ENCODE results near the gene SMURF2. TPM values are rescaled to one million over a fixed set of nuclear protein-coding genes. Genes with fewer than 3 reads are reported as not detected.

The SMURF2 gene
- total RNA-seq, 1 donor from 2014 or later = 126 TPM

GRCh38 chr17:64683796-64684195 is 21.7 kb upstream of the SMURF2 start:
- H3K36me3 ChIP-seq (ENCODE audit: insufficient read depth, low read length) = no peaks in the 10 kb centered on the region
- FAIRE-seq = no peak
- no peaks in the 10 kb centered on the region for H4K20me1 ChIP-seq (ENCODE audit: insufficient read depth, low read length)
- no peak overlapping the region for H3K27ac Mint-ChIP-seq (ENCODE audit: unreplicated experiment)
- H3K4me3 ChIP-seq (ENCODE audit: insufficient read depth, low read depth, low read length) = no peak overlapping the region
- no peak overlapping the region for H2AFZ ChIP-seq (ENCODE audit: low read depth, low read length)
- TF ChIP-seq EZH2 (IDR thresholded peaks at IDR 0.05; ENCODE audit: insufficient read depth, low read length) = no peak
- no peak for TF ChIP-seq CTCF (IDR thresholded peaks at IDR 0.05; ENCODE audit: insufficient read depth, low read depth, low read length)
- no peak overlapping the region for H3K4me3 Mint-ChIP-seq (ENCODE audit: unreplicated experiment)
- no peaks in the 10 kb centered on the region for H3K27me3 Mint-ChIP-seq (ENCODE audit: low read depth, unreplicated experiment)
- peaks cover 46% of the 10 kb centered on the region for H3K4me1 ChIP-seq (ENCODE audit: insufficient read depth, low read length)
- no peaks in the 10 kb centered on the region for H3K36me3 Mint-ChIP-seq (ENCODE audit: low read depth, unreplicated experiment)
- H3K27me3 ChIP-seq (ENCODE audit: insufficient read depth, low read length) = no peaks in the 10 kb centered on the region
- H3K4me1 Mint-ChIP-seq (ENCODE audit: low read depth, unreplicated experiment) = peaks cover 21% of the 10 kb centered on the region
- H3K4me2 ChIP-seq (ENCODE audit: low read length) = no peak overlapping the region
- no peaks in the 10 kb centered on the region for H3K9me3 Mint-ChIP-seq (ENCODE audit: unreplicated experiment)
- H3K9ac ChIP-seq (ENCODE audit: low read length) = no peak overlapping the region
- DNase-seq (ENCODE audit: low read depth) = no peak
- no peaks in the 10 kb centered on the region for H3K9me3 ChIP-seq (ENCODE audit: insufficient read depth, low read depth, low read length)
- peak overlapping the region; percentile 93 for H3K27ac ChIP-seq (ENCODE audit: low read depth, low read length)
- no peaks in the 10 kb centered on the region for H3K79me2 ChIP-seq (ENCODE audit: insufficient read depth, low read length)

DNA sequence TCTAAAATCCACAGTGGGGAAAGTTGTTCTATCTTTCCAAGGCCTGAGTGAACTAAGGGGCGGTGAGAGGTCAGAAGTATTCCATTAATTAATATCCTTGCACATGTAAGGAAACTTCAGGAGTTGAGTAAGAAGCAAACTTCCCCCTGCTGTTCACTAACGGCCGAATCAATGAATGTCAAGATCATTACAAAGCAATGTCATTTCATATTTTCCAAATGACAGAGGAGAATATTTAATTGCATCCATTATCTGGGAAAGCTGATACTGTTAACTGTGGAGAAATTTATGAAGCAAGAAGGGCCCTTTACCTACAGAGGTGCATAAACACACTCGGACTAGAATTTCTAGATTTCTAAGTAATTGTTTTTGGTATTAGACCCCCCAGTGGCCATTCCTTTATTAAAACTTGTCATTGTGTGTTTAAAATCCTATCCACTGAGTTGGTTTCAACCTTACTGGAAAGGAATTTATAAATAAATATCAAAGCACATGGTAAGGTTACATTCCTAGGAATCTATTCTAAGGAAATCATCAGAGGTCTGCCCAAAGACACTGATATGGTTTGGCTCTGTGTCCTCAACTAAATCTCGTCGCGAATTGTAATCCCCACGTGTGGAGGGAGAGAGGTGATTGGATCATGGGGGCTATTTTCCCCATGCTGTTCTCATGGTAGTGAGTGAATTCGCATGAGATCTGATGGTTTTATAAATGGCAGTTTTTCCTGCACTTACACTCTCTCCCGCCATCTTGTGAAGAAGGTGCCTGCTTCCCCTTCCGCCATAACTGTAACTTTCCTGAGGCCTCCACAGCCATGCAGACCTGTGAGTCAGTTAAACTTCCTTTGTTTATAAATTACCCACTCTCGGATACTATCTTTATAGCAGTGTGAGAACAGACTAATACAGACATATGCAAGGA is 20.4 kb upstream of the SMURF2 start:
- DNase-seq (ENCODE audit: low read depth) = peak; percentile 92
- Mint-ChIP-seq H3K9me3 (ENCODE audit: unreplicated experiment) (no peaks in the 10 kb centered on the region), H3K27me3 (ENCODE audit: low read depth, unreplicated experiment) (no peaks in the 10 kb centered on the region), H3K27ac (ENCODE audit: unreplicated experiment) (peak overlapping the region; percentile 36), H3K4me3 (ENCODE audit: unreplicated experiment) (no peak overlapping the region), H3K36me3 (ENCODE audit: low read depth, unreplicated experiment) (peaks cover 5% of the 10 kb centered on the region), H3K4me1 (ENCODE audit: low read depth, unreplicated experiment) (peaks cover 18% of the 10 kb centered on the region)
- peak; percentile 75 for FAIRE-seq
- Histone ChIP-seq H3K4me3 (ENCODE audit: insufficient read depth, low read depth, low read length) (no peak overlapping the region), H3K4me2 (ENCODE audit: low read length) (peak overlapping the region; percentile 65), H3K36me3 (ENCODE audit: insufficient read depth, low read length) (no peaks in the 10 kb centered on the region), H3K9me3 (ENCODE audit: insufficient read depth, low read depth, low read length) (no peaks in the 10 kb centered on the region), H3K27me3 (ENCODE audit: insufficient read depth, low read length) (no peaks in the 10 kb centered on the region), H3K4me1 (ENCODE audit: insufficient read depth, low read length) (peaks cover 43% of the 10 kb centered on the region), H3K27ac (ENCODE audit: low read depth, low read length) (peak overlapping the region; percentile 93), H3K79me2 (ENCODE audit: insufficient read depth, low read length) (no peaks in the 10 kb centered on the region), H3K9ac (ENCODE audit: low read length) (peak overlapping the region; percentile 69), H2AFZ (ENCODE audit: low read depth, low read length) (peak overlapping the region; percentile 58), H4K20me1 (ENCODE audit: insufficient read depth, low read length) (no peaks in the 10 kb centered on the region)
- TF ChIP-seq CTCF (IDR thresholded peaks at IDR 0.05; ENCODE audit: insufficient read depth, low read depth, low read length) (peak; percentile 11), EZH2 (IDR thresholded peaks at IDR 0.05; ENCODE audit: insufficient read depth, low read length) (no peak)

Measured in astrocyte (in vitro differentiated cells and primary cell).